ENCODE results near the gene XYLB.
"Not testable (repeated sequence)": the region's sequence is repeated elsewhere in the genome, so short reads cannot be mapped to it uniquely, and the experiment has no call there.

XYLB gene

DNA sequence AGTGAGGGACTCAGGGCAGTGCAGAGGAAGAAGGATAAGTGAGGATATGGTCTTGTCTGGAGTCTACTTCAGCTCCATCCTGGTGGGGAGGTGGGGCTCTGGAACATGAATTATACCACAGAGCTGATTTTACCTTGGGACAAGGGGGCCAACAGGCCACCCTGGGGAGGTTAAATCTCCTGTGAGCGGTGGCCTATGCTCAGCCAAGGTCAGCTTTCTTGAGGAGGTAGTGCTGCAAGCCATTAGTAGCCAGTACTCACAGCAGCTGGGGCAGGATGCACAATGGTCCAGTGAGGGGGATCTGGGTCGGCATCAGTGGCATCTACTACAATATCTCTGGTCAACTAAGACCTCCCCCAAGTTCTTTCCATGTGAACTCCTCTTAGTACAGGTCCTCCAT is 49.7 kb downstream of the XYLB start:
- DNase-seq (ENCODE audit: low read depth in 2 of 2): no peak

DNA sequence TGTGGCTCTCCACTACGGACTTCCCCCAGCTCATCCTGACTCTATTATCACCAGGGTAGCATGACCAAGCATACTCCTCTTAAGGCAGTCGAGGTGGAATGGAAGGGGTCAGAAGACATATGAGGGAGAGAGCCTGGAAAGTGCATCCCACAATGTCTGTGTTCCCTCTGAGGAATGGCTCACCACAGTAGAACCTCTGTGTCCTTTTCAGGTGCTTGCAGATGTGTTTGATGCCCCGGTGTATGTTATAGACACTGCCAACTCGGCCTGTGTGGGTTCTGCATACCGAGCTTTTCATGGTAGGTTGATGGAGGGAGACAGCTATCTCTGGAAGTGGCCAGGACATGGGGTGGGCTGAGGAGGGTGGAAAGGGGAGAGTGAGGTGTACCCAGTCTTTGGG is 50.3 kb downstream of the XYLB start:
- no peak for DNase-seq (ENCODE audit: low read depth in 2 of 2)

GRCh38 chr3:38397320-38397719 is 50.7 kb downstream of the XYLB start:
- DNase-seq (ENCODE audit: low read depth in 2 of 2): no peak

DNA sequence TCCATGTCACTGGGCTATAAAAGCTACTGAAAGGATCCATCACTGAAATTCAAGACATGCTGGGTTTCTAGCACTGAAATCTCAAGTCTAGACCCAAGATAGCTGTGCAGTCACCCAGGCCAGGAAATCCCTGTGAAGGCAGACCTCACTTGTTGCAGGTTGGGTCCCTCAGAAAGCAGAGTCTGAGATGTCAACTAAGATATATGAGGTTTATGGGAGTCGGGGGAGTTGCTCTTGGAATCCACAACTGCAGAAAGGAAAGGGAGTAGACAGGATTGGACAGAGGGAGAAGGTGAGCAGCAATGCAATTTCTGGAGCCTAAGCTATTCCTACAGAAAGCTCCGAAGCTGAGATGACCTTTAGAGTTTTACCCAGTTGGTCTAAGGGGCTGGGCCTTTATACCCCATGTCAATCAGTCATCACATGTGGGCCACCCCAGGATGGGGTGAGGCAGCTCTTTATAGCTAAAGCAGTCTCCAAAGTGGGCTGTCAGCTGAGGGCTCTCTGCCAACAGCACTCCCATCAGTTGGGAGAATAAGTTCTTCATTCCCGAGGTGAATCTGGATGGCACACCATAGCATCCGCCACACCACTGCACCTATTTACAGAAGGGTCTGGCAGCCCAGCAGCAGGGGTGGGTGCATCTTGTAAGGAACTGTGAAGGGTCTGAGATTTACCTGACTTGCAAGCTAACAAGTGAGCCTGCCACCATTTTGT is 54.8 kb downstream of the XYLB start:
- no peak for DNase-seq (ENCODE audit: low read depth in 2 of 2)

DNA sequence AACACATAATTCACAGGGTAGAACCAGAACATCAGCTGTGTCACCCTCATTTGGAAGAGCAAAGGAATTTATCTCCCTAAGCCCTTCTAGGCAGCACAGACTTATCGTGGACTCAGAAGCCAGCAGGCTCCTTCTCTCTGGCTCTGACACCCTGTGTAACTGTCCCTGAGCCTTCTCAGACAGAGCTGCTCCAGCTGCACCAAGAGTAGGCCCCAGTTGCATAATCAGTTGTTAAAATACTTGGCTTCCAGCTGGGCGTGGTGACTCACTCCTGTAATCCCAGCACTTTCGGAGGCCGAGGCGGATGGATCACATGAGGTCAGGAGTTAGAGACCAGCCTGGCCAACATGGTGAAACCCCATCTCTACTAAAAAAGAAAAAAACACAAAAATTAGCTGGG is 57.7 kb downstream of the XYLB start:
- DNase-seq (ENCODE audit: low read depth in 2 of 2): no peak

- DNase-seq (ENCODE audit: low read depth in 2 of 2): no peak
These were observed 65.0 kb downstream of the XYLB start for GRCh38 chr3:38411591-38411990.

DNA sequence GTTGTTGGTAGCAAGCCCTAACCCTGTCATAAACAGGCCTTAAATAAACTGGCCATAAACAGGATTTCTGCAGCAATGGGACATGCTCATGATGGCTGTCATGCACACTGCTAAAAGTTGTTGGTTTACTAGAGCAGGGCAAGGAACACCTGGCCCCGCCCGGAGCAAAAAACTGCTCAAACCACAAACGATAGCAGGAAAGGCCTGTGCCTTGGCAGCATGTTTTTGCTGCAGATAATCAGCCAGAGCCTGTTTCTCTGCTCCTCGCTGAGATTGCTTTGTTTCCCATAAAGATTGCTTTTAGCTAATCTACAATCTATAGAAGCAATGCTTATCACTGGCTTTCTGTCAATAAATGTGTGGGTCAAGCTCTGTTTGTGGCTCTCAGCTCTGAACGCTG is 74.2 kb downstream of the XYLB start:
- DNase-seq (ENCODE audit: low read depth in 2 of 2): not testable (repeated sequence)

DNA sequence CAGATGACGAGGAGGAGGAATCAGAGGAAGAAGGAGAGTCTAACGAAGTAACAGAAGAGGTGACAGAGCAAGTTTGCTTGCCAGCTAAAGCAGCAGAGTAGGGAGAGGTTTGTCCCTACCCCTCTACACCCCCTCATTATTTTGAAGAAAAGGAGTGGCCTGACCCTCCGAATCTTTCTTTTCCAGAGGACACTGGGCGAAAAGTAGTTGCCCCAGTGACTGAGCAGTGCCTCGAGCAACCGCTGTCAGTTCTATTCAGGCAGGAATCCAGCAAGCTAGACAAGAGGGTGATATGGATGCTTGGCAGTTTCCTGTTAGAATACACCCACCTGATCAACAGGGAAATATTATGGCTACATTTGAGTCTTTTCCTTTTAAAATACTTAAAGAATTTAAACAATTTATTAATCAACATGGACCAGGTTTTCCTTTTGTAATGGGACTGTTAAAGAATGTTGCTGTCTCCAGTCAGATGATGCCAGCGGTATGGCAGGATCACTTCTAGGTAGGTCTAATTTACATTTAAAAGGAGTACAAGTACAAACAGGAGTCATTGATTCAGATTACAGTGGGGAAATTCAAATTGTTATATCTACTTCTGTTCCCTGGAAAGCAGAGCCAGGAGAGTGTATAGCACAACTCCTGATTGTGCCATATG is 75.2 kb downstream of the XYLB start:
- no peak for DNase-seq (ENCODE audit: low read depth in 2 of 2)

GRCh38 chr3:38426798-38427426 is 80.3 kb downstream of the XYLB start:
- DNase-seq (ENCODE audit: low read depth in 2 of 2): not testable (repeated sequence)

DNA sequence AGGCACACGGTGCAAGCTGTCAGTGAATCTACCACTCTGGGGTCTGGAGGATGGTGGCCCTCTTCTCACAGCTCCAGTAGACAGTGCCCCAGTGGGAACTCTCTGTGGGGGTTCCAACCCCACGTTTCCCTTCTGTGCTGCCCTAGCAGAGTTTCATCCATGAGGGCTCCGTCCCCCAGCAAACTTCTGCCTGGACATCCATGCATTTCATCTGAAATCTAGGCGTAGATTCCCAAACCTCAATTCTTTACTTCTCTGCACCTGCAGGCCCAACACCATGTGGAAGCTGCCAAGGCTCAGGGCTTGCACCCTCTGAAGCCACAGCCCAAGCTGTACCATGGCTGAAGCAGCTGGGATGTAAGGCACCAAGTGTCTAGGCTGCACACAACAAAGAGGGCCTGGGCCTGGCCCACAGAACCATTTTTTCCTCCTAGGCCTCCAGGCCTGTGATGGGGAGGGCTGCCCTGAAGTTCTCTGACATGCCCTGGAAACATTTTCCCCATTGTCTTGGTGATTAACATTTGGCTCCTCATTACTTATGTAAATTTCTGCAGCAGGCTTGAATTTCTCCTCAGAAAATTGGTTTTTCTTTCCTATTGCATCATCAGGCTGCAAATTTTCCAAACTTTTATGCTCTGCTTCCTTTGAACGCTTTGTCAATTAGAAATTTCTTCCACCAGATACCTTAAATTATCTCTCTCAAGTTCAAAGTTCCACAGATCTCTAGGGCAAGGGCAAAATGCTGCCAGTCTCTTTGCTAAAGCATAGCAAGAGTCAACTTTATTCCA is 86.5 kb downstream of the XYLB start:
- not testable (repeated sequence) for DNase-seq (ENCODE audit: low read depth in 2 of 2)

DNA sequence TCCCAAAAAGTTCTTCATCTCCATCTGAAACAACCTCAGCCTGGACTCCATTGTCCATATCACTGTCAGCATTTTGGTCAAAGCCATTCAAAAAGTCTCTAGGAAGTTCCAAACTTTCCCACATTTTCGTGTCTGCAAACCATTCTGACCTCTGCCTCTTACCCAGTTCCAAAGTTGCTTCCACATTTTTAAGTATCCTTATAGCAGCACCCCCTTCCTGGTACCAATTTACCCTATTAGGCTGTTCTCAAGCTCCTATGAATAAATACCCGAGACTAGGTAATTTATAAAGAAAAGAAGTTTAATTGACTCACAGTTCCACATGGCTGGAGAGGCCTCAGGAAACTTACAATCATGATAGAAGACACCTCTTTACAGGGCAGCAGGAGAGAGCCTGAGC is 87.1 kb downstream of the XYLB start:
- not testable (repeated sequence) for DNase-seq (ENCODE audit: low read depth in 2 of 2)

- not testable (repeated sequence) for DNase-seq (ENCODE audit: low read depth in 2 of 2)
These were observed 92.0 kb downstream of the XYLB start for GRCh38 chr3:38438436-38439069.

DNA sequence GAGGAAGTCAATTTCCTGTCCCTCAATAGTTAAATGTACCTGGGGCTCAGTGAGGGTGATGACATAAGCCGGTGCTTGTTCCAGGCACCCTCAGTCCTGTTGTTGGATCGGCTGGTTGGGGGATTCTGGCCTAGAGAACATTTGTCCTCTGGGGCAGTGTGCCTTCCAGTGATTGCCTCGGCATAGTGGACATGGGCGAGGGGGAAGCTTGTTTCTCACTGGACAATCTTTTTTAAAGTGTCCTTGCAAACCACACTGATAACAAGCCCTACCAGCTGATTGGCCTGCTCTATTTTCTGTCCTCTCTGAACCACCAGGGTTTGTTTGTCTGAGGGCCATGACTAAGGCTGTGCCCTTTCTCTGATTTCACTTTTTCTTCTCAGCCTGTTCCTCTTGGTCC is 96.6 kb downstream of the XYLB start:
- DNase-seq (ENCODE audit: low read depth in 2 of 2): not testable (repeated sequence)

GRCh38 chr3:38446085-38446686 is 99.6 kb downstream of the XYLB start:
- DNase-seq (ENCODE audit: low read depth in 2 of 2): no peak

- no peak for DNase-seq (ENCODE audit: low read depth in 2 of 2)
These were observed 100.2 kb downstream of the XYLB start for GRCh38 chr3:38446812-38447211.

DNA sequence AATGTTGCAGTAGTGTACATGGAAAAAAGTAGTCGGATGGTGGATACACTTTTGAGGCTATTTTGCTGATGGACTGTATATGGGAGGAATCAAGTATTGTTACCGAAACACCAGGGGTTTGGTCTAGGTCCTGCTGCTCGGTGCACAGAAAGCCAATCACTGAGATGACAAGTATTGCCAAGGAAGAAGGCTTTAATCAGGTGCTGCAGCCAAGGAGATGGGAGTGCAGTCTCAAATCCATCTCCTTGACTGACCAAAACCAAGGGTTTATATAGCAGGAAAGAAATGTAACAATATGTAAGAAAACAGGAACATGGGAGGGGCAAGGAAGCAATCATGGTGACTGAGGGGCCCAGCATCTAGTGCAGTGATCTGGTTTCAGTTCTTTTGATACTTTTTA is 104.3 kb downstream of the XYLB start:
- DNase-seq (ENCODE audit: low read depth in 2 of 2): no peak

DNA sequence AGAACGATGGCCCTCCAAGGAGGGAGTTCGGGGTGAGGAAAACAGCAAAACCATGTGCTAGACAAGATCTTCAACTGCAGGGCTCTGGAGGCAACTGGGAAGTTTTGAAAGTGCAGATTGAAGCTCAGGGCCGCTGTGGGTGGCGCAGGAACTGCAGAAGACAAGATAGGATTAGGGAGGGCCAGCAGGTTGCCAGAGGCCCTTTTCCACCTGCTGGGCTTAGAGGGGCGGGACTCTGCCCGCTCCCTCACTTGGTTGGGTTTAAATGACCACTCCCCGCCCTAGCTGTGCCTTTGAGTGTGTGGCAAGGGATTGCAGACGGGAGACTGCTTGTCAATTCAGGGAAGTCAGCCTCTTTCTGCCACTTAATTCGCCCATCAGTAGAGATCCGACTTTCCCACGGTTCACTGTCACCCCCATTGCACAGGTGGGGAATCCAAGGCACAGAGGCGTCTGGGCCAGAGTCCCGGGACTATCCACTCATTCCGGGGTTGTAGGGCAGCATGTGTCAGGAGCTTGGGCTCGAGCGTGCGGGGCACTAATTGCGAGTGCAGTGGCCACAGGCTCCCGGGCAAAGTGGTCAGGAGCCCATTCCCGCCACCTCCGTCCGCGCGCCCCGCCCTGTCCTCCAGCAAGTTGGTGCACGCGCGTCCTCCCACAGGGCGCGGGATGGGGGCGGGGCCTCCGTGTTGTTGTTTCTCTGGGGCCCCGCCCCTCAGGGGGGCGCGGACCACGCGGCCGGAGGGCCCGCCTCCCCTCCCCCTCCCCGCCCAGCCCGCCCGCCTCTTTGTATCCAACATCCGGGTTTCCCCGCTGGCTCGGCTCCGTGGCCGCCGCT is 106.7 kb downstream of the XYLB start, which contains the start of gene ACVR2B:
ACVR2B (plus strand) TSS at position 816 of the 838 bp plus-strand sequence. CDS start 433 bp downstream, outside the sequence.
- DNase-seq (ENCODE audit: low read depth in 2 of 2): peak; percentile 38 to 58

- DNase-seq (ENCODE audit: low read depth in 2 of 2): no peak
These were observed 107.3 kb downstream of the XYLB start for GRCh38 chr3:38453913-38454177.

- no peak for DNase-seq (ENCODE audit: low read depth in 2 of 2)
These were observed 107.7 kb downstream of the XYLB start for GRCh38 chr3:38454178-38454883.
